ENCODE measurements around the gene ADGRV1.

The ADGRV1 gene

GRCh38 chr5:90868799-90869198 lies 310.2 kb downstream of the ADGRV1 start:
- no peaks in the 10 kb centered on the region for H3K9me3 ChIP-seq (ENCODE audit: control insufficient read depth, insufficient read depth, low read length)
- H3K4me3 ChIP-seq (ENCODE audit: low read depth, low read length), result no peak overlapping the region
- no peak overlapping the region for H3K9ac ChIP-seq (ENCODE audit: low read depth, low read length)
- no peaks in the 10 kb centered on the region for H3K36me3 ChIP-seq (ENCODE audit: control insufficient read depth, insufficient read depth, low read length)
- H3K4me1 ChIP-seq (ENCODE audit: control insufficient read depth, insufficient read depth, low read length), result no peaks in the 10 kb centered on the region
- H3K27me3 ChIP-seq (ENCODE audit: control insufficient read depth, insufficient read depth, low read length), result no peaks in the 10 kb centered on the region

DNA sequence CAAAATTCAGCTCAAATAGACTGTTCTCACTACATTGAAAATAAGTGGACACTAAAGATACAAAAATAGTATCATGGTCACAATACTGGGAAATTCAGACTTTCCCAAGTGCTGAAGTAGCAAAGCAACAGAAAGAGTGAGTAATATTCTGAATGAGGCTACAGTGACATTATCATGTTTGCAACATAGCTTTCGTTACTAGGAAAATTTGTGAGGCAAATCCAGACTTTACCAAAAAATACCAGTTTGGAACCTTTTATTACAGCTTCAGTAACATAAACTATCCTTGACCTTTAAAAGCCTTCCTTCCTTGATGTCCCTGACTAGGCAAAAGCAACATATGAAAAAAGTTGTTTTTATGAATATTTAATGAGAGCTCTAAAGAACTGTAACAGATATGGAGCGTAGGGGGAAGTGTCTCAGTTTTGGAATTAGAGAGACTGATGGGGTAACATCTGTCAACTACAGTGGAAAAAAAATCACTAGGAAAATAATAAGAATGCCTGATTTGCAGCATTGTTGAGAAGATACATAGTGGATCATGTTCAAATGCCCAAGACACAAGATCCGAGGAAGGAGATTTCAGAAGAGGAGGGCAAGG lies 312.9 kb downstream of the ADGRV1 start:
- Histone ChIP-seq H3K4me1 (ENCODE audit: control insufficient read depth, insufficient read depth, low read length) (no peaks in the 10 kb centered on the region), H3K9me3 (ENCODE audit: control insufficient read depth, insufficient read depth, low read length) (no peaks in the 10 kb centered on the region), H3K4me3 (ENCODE audit: low read depth, low read length) (no peak overlapping the region), H3K27me3 (ENCODE audit: control insufficient read depth, insufficient read depth, low read length) (no peaks in the 10 kb centered on the region), H3K9ac (ENCODE audit: low read depth, low read length) (no peak overlapping the region), H3K36me3 (ENCODE audit: control insufficient read depth, insufficient read depth, low read length) (no peaks in the 10 kb centered on the region)

- Histone ChIP-seq H3K4me3 (ENCODE audit: low read depth, low read length) (no peak overlapping the region), H3K27me3 (ENCODE audit: control insufficient read depth, insufficient read depth, low read length) (no peaks in the 10 kb centered on the region), H3K9me3 (ENCODE audit: control insufficient read depth, insufficient read depth, low read length) (no peaks in the 10 kb centered on the region), H3K4me1 (ENCODE audit: control insufficient read depth, insufficient read depth, low read length) (no peaks in the 10 kb centered on the region), H3K9ac (ENCODE audit: low read depth, low read length) (no peak overlapping the region), H3K36me3 (ENCODE audit: control insufficient read depth, insufficient read depth, low read length) (no peaks in the 10 kb centered on the region)
These were observed 314.5 kb downstream of the ADGRV1 start for GRCh38 chr5:90873033-90873517.

DNA sequence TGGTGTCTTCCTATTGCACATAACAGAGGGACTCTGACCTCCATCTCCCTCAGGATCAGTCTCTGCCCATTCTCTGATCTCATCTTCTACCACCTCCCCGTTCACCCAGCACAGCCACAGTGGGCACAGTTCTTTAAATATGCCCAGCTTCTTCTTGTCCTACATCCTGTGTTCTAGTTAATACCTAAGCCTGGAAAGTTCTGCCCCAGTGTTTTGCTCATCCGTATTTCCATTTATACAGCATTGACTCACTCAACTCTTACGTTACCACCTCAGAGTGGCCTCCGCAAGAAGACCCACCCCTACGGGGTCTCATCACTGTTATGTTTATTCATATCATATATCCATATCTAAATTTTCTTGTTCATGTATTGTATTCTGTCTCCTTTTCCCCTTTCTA lies 315.5 kb downstream of the ADGRV1 start:
- H3K4me3 ChIP-seq (ENCODE audit: low read depth, low read length), result no peak overlapping the region
- H3K36me3 ChIP-seq (ENCODE audit: control insufficient read depth, insufficient read depth, low read length), result no peaks in the 10 kb centered on the region
- no peaks in the 10 kb centered on the region for H3K9me3 ChIP-seq (ENCODE audit: control insufficient read depth, insufficient read depth, low read length)
- no peak overlapping the region for H3K9ac ChIP-seq (ENCODE audit: low read depth, low read length)
- no peaks in the 10 kb centered on the region for H3K4me1 ChIP-seq (ENCODE audit: control insufficient read depth, insufficient read depth, low read length)
- H3K27me3 ChIP-seq (ENCODE audit: control insufficient read depth, insufficient read depth, low read length), result no peaks in the 10 kb centered on the region

GRCh38 chr5:90875456-90875855 lies 316.9 kb downstream of the ADGRV1 start:
- no peaks in the 10 kb centered on the region for H3K4me1 ChIP-seq (ENCODE audit: control insufficient read depth, insufficient read depth, low read length)
- H3K4me3 ChIP-seq (ENCODE audit: low read depth, low read length), result no peak overlapping the region
- no peaks in the 10 kb centered on the region for H3K9me3 ChIP-seq (ENCODE audit: control insufficient read depth, insufficient read depth, low read length)
- H3K36me3 ChIP-seq (ENCODE audit: control insufficient read depth, insufficient read depth, low read length), result no peaks in the 10 kb centered on the region
- no peaks in the 10 kb centered on the region for H3K27me3 ChIP-seq (ENCODE audit: control insufficient read depth, insufficient read depth, low read length)
- no peak overlapping the region for H3K9ac ChIP-seq (ENCODE audit: low read depth, low read length)

DNA sequence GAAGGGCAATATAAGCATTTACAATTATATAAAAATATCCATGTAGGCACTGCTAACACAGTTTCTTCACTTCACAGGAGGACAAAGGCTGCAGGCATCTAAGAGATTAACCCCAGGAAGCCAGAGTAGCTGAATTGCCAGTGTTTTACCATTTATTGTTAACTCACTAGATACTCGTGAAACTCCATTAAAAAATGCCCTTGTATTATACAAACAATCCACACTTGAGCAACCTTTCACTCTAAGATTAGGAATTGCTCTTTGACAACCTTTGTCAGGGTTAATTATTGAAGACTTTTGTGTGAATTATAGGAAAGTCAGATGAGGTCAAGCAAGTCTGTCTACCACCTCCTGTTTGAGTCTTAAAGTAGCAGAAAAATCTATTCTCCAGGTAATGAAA lies 317.8 kb downstream of the ADGRV1 start:
- no peaks in the 10 kb centered on the region for H3K4me1 ChIP-seq (ENCODE audit: control insufficient read depth, insufficient read depth, low read length)
- no peaks in the 10 kb centered on the region for H3K36me3 ChIP-seq (ENCODE audit: control insufficient read depth, insufficient read depth, low read length)
- no peaks in the 10 kb centered on the region for H3K27me3 ChIP-seq (ENCODE audit: control insufficient read depth, insufficient read depth, low read length)
- no peak overlapping the region for H3K9ac ChIP-seq (ENCODE audit: low read depth, low read length)
- H3K4me3 ChIP-seq (ENCODE audit: low read depth, low read length), result no peak overlapping the region
- no peaks in the 10 kb centered on the region for H3K9me3 ChIP-seq (ENCODE audit: control insufficient read depth, insufficient read depth, low read length)

- no peak overlapping the region for H3K4me3 ChIP-seq (ENCODE audit: low read depth, low read length)
- H3K27me3 ChIP-seq (ENCODE audit: control insufficient read depth, insufficient read depth, low read length), result no peaks in the 10 kb centered on the region
- no peaks in the 10 kb centered on the region for H3K9me3 ChIP-seq (ENCODE audit: control insufficient read depth, insufficient read depth, low read length)
- no peak overlapping the region for H3K9ac ChIP-seq (ENCODE audit: low read depth, low read length)
- no peaks in the 10 kb centered on the region for H3K36me3 ChIP-seq (ENCODE audit: control insufficient read depth, insufficient read depth, low read length)
- no peaks in the 10 kb centered on the region for H3K4me1 ChIP-seq (ENCODE audit: control insufficient read depth, insufficient read depth, low read length)
These were observed 318.5 kb downstream of the ADGRV1 start for GRCh38 chr5:90877049-90877448.

DNA sequence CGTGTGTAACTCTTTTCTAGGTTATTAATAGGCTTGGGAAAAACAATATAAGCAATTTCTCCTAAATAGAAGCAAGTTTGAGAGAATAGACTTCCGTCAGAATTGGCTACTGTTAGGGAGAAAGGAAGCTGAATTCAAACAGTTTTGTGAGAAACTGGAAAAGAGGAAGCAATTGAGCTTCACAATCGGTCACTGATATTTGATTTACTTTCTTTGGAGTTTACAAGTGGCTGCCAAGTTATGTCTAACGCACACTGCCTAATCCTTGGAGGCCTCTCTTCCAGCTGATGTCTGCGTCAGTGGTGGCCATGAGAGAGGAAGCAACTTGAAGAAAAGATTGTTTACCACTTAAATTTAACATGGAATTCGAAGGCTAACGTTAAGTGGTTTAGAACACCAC lies 319.5 kb downstream of the ADGRV1 start:
- no peaks in the 10 kb centered on the region for H3K36me3 ChIP-seq (ENCODE audit: control insufficient read depth, insufficient read depth, low read length)
- no peak overlapping the region for H3K4me3 ChIP-seq (ENCODE audit: low read depth, low read length)
- H3K4me1 ChIP-seq (ENCODE audit: control insufficient read depth, insufficient read depth, low read length), result peaks cover 3% of the 10 kb centered on the region
- no peaks in the 10 kb centered on the region for H3K27me3 ChIP-seq (ENCODE audit: control insufficient read depth, insufficient read depth, low read length)
- H3K9ac ChIP-seq (ENCODE audit: low read depth, low read length), result no peak overlapping the region
- H3K9me3 ChIP-seq (ENCODE audit: control insufficient read depth, insufficient read depth, low read length), result no peaks in the 10 kb centered on the region

GRCh38 chr5:90878549-90879196 lies 320.1 kb downstream of the ADGRV1 start:
- no peaks in the 10 kb centered on the region for H3K36me3 ChIP-seq (ENCODE audit: control insufficient read depth, insufficient read depth, low read length)
- H3K9ac ChIP-seq (ENCODE audit: low read depth, low read length), result no peak overlapping the region
- peaks cover 9% of the 10 kb centered on the region for H3K4me1 ChIP-seq (ENCODE audit: control insufficient read depth, insufficient read depth, low read length)
- H3K27me3 ChIP-seq (ENCODE audit: control insufficient read depth, insufficient read depth, low read length), result no peaks in the 10 kb centered on the region
- no peaks in the 10 kb centered on the region for H3K9me3 ChIP-seq (ENCODE audit: control insufficient read depth, insufficient read depth, low read length)
- no peak overlapping the region for H3K4me3 ChIP-seq (ENCODE audit: low read depth, low read length)

DNA sequence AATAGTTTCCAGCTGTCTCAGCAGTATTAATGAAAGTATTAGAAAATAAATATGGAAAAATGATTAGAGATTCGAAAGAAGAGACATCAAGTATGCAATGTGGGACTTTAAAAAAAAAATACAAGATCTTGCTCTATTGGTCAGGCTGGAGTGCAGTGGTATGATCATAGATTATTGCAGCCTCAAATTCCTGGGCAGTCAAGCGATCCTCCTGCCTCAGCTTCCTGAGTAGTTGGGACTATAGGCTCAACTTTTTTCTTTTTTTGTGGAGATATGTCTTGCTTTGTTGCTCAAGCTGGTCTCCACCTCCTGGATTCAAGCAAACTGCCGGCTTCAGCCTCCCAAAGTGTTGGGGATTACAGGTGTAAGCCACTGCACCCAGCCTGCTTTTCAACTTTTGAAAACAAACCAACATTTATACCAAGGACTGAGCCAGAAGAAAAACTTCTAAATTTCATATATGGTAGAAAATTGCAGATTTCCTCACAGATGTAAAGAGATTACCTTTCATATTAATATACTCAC lies 323.1 kb downstream of the ADGRV1 start:
- H3K9me3 ChIP-seq (ENCODE audit: control insufficient read depth, insufficient read depth, low read length), result no peaks in the 10 kb centered on the region
- H3K9ac ChIP-seq (ENCODE audit: low read depth, low read length), result no peak overlapping the region
- no peaks in the 10 kb centered on the region for H3K36me3 ChIP-seq (ENCODE audit: control insufficient read depth, insufficient read depth, low read length)
- peaks cover 10% of the 10 kb centered on the region for H3K4me1 ChIP-seq (ENCODE audit: control insufficient read depth, insufficient read depth, low read length)
- no peaks in the 10 kb centered on the region for H3K27me3 ChIP-seq (ENCODE audit: control insufficient read depth, insufficient read depth, low read length)
- H3K4me3 ChIP-seq (ENCODE audit: low read depth, low read length), result no peak overlapping the region

DNA sequence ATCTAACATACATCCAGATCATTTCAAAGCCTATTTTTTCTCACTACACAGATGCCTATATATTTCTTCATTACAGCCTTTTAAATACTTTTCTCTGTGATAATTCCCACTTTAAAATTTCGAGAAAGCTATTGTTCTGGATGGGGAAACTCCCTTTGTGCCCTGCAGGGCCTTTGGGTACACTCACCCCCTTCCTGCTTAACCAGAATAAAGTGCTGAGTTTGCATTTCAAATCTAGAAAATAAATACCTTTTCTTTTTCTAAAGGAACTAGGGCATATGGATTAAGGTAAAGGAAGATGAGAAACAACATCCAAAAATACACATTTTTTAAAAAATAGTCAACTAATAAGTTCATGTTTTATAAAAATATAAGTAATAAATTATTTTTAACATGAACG lies 323.9 kb downstream of the ADGRV1 start:
- Histone ChIP-seq H3K4me1 (ENCODE audit: control insufficient read depth, insufficient read depth, low read length) (peaks cover 10% of the 10 kb centered on the region), H3K27me3 (ENCODE audit: control insufficient read depth, insufficient read depth, low read length) (no peaks in the 10 kb centered on the region), H3K4me3 (ENCODE audit: low read depth, low read length) (no peak overlapping the region), H3K9ac (ENCODE audit: low read depth, low read length) (no peak overlapping the region), H3K9me3 (ENCODE audit: control insufficient read depth, insufficient read depth, low read length) (no peaks in the 10 kb centered on the region), H3K36me3 (ENCODE audit: control insufficient read depth, insufficient read depth, low read length) (no peaks in the 10 kb centered on the region)

- H3K4me1 ChIP-seq (ENCODE audit: control insufficient read depth, insufficient read depth, low read length), result peaks cover 20% of the 10 kb centered on the region
- no peaks in the 10 kb centered on the region for H3K9me3 ChIP-seq (ENCODE audit: control insufficient read depth, insufficient read depth, low read length)
- no peaks in the 10 kb centered on the region for H3K36me3 ChIP-seq (ENCODE audit: control insufficient read depth, insufficient read depth, low read length)
- H3K27me3 ChIP-seq (ENCODE audit: control insufficient read depth, insufficient read depth, low read length), result no peaks in the 10 kb centered on the region
- no peak overlapping the region for H3K9ac ChIP-seq (ENCODE audit: low read depth, low read length)
- no peak overlapping the region for H3K4me3 ChIP-seq (ENCODE audit: low read depth, low read length)
These were observed 326.7 kb downstream of the ADGRV1 start for GRCh38 chr5:90885180-90885868.

All from iPS-15b (cell line).